ENCODE results near the gene VPS29. TPM values are rescaled to one million over a fixed set of nuclear protein-coding genes. Genes with fewer than 3 reads are reported as not detected.
"Not testable (repeated sequence)": the region's sequence is repeated elsewhere in the genome, so short reads cannot be mapped to it uniquely, and the experiment has no call there.

VPS29 gene
- total and polyA plus RNA-seq, 12 donors, result 83.7 to 175 (median 91.5) TPM

DNA sequence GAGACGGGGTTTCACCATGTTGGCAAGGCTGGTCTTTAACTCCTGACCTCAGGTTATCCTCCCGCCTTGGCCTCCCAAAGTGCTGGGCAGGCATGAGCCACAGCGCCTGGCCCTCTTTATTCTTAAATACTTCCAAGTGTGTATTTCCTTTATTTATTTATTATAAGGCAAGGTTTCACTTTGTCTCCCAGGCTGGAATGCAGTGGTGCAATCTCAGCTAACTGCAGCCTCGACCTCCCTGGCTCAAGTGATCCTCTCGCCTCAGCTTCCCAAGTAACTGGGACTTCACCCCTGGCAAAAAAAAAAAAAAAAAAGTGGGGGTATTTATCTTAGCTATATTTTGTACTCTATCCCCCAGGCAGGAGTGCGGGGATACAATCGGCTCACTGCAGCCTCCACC lies 26.5 kb downstream of the VPS29 start:
- no peaks in the 10 kb centered on the region for H3K4me1 ChIP-seq
- no peak for ATAC-seq
- H3K27ac ChIP-seq, result no peak overlapping the region
- TF ChIP-seq, protein P1, sequence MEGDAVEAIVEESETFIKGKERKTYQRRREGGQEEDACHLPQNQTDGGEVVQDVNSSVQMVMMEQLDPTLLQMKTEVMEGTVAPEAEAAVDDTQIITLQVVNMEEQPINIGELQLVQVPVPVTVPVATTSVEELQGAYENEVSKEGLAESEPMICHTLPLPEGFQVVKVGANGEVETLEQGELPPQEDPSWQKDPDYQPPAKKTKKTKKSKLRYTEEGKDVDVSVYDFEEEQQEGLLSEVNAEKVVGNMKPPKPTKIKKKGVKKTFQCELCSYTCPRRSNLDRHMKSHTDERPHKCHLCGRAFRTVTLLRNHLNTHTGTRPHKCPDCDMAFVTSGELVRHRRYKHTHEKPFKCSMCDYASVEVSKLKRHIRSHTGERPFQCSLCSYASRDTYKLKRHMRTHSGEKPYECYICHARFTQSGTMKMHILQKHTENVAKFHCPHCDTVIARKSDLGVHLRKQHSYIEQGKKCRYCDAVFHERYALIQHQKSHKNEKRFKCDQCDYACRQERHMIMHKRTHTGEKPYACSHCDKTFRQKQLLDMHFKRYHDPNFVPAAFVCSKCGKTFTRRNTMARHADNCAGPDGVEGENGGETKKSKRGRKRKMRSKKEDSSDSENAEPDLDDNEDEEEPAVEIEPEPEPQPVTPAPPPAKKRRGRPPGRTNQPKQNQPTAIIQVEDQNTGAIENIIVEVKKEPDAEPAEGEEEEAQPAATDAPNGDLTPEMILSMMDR (IDR thresholded peaks at IDR 0.05), result no peak
- 98 to 99% methylated on average over 7 of the region's 7 CpGs for WGBS, 2 donors
- H3K36me3 ChIP-seq, result peaks cover 0 to 15% (median 0%) of the 10 kb centered on the region in 9 donors
- no peaks in the 10 kb centered on the region for H3K27me3 ChIP-seq
- H3K9me3 ChIP-seq, result no peaks in the 10 kb centered on the region
- no peak overlapping the region for H3K4me3 ChIP-seq
- DNase-seq, result no peak
- intact Hi-C loops (cut with DNase I), result no loop called here

DNA sequence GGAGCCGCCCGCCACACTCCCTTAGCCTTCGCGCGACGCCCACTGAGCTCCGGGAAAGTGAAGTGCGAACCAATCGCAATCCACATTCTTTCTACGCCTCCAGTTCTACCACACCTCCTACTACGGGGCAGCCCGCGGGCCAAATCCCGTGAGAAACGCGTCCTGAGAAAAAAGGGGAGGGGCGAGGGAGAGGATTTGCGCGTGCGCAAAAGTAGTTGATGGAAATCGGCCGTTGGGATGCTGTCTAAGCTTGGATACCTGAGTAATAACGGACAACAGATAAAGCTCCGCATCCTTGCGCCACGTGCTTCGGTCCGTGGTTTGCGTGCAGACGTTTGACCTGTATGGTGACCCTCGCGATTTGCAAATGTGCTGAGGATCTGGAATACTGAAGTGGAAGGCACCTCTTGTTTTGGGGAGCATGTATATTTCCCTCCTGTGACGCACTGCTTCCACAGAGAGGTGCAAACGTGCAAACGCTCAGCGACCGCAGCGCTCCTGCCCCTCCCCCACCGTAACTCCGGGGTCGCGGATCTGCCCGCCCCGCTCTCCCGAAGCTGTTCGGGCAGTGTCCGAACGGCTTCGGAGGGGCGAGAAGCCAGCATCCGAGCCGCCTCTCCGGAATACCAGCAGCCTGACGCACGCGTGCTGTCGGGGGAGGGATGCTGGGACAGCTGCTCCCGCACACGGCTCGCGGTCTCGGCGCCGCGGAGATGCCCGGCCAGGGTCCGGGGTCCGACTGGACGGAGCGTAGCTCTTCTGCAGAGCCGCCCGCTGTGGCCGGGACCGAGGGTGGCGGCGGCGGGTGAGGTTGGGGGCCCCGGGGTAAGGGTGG lies 33.5 kb downstream of the VPS29 start, which contains the start of the genes FAM216A and GPN3:
Gene FAM216A (plus strand): TSS at position 632 of the 835 bp plus-strand sequence. CDS start 31 bp downstream, at position 663.
Gene GPN3 (minus strand): TSS at position 44 of the 835 bp plus-strand sequence. CDS start 54 bp downstream, outside the sequence.
- 0 to 1% methylated on average over 78 of the region's 78 CpGs for WGBS, 2 donors

DNA sequence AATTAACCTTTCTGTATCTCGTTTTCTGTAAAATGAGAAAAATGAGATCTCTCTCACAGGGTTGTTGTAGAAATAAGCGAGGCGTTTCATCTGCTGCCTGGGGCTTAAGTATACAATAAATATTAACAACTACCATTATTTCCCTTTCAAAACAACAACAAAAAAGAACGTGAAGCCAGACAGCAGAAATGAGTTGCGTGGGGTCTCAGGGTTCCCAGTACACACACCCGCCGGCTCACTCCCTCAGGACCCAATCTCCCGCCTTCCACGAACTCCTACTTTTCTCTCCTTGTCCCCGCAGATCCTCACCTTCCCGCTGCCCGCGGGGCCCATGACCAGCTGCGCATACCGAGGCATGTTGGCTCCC lies 34.1 kb downstream of the VPS29 start:
- intact Hi-C loops (cut with DNase I), result loop anchor here in 7 of 10 donors (2.0 to 10.0 kb wide), 6 partner anchors 33 to 417 kb away; partner anchors contain the start of genes RAD9B (in 6 of the 7) and VPS29 (in 6 of the 7)
- ATAC-seq (no peak), DNase-seq (no peak)
- Histone ChIP-seq H3K9me3 (no peaks in the 10 kb centered on the region), H3K4me1 (peaks cover 7 to 28% (median 24%) of the 10 kb centered on the region in 9 donors), H3K36me3 (peaks cover 0 to 24% (median 6%) of the 10 kb centered on the region in 9 donors), H3K27ac (peak overlapping the region in 8 of 10 donors; percentile 45 to 96 (median 87)), H3K27me3 (no peaks in the 10 kb centered on the region), H3K4me3 (peak overlapping the region; percentile 56 to 90 (median 77))
- TF ChIP-seq, protein P1 (IDR thresholded peaks at IDR 0.05), result no peak
- WGBS, 2 donors, result 0% methylated on average over 15 of the region's 15 CpGs

More for the DNA sequence above, 33.5 kb downstream of the VPS29 start, which contains the start of the genes FAM216A and GPN3:
- peaks cover 0 to 21% (median 6%) of the 10 kb centered on the region in 9 donors for H3K36me3 ChIP-seq
- intact Hi-C loops (cut with DNase I), result loop anchor here in 7 of 10 donors (2.0 to 10.0 kb wide), 6 partner anchors 32 to 416 kb away; partner anchors contain the start of genes RAD9B (in 6 of the 7) and VPS29 (in 6 of the 7)
- H3K27ac ChIP-seq, result peak within 1 kb of the TSS; percentile 62 to 96 (median 88)
- H3K4me3 ChIP-seq, result peak within 1 kb of the TSS; percentile 56 to 90 (median 77)
- peaks cover 7 to 28% (median 24%) of the 10 kb centered on the region in 9 donors for H3K4me1 ChIP-seq
- H3K9me3 ChIP-seq, result no peaks in the 10 kb centered on the region
- TF ChIP-seq, protein P1 (IDR thresholded peaks at IDR 0.05), result no peak
- peak; percentile 94 to 97 (median 96) for ATAC-seq
- peak; percentile 95 to 98 for DNase-seq
- H3K27me3 ChIP-seq, result no peaks in the 10 kb centered on the region

DNA sequence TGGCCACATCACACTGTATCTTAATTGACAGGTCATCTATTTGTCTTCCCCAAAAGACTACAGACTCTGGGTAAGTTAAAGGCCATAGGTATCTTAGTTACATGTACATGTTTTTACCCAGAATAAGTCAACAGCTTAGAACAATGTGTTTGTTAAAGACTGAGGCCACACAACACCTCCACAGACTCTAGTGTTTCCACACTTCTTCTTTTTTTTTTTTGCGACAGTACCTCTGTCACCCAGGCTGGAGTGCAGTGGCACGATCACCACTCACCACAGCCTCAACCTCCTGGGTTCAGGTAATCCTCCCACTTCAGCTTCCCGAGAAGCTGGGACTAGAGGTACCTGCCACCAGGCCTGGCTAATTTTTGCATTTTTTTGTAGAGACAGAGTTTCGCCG lies 35.1 kb downstream of the VPS29 start:
- intact Hi-C loops (cut with DNase I), result loop anchor here in 5 of 10 donors (5.0 to 10.0 kb wide), 4 partner anchors 36 to 418 kb away; partner anchors contain the start of genes RAD9B (in 5 of the 5) and VPS29 (in 5 of the 5)
- no peaks in the 10 kb centered on the region for H3K9me3 ChIP-seq
- TF ChIP-seq, protein P1 (IDR thresholded peaks at IDR 0.05), result no peak
- H3K4me3 ChIP-seq, result peak overlapping the region in 6 of 10 donors; percentile 61 to 90 (median 77)
- peaks cover 0 to 34% (median 6%) of the 10 kb centered on the region in 9 donors for H3K36me3 ChIP-seq
- 72 to 73% methylated on average over 5 of the region's 5 CpGs for WGBS, 2 donors
- no peak overlapping the region for H3K27ac ChIP-seq
- no peak for DNase-seq
- no peak for ATAC-seq
- peaks cover 7 to 28% (median 24%) of the 10 kb centered on the region in 9 donors for H3K4me1 ChIP-seq
- no peaks in the 10 kb centered on the region for H3K27me3 ChIP-seq

DNA sequence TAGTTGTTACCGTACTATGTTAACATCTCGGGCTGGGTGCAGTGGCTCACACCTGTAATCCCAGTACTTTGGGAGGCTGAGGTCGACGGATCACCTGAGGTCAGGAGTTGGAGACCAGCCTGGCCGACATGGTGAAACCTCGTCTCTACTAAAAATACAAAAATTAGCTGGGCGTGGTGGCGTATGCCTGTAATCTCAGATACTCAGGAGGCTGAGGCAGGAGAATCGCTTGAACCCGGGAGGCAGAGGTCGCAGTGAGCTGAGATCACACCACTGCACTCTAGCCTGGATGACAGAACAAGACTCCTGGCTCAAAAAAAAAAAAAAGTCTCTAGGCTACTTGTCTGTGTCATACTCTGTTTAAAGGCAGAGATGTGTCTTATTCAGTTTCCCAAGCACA lies 36.1 kb downstream of the VPS29 start:
- H3K4me1 ChIP-seq, result peaks cover 7 to 28% (median 24%) of the 10 kb centered on the region in 9 donors
- ATAC-seq, H3K4me3 ChIP-seq, H3K27me3 ChIP-seq, DNase-seq, H3K9me3 ChIP-seq, H3K27ac ChIP-seq: not testable (repeated sequence)
- 87 to 92% methylated on average over 11 of the region's 11 CpGs for WGBS, 2 donors
- peaks cover 0 to 44% (median 6%) of the 10 kb centered on the region in 9 donors for H3K36me3 ChIP-seq
- intact Hi-C loops (cut with DNase I), result loop anchor here in 5 of 10 donors (5.0 to 10.0 kb wide), 4 partner anchors 37 to 419 kb away; partner anchors contain the start of genes RAD9B (in 5 of the 5) and VPS29 (in 5 of the 5)

Data from heart right ventricle (tissue), 16 donors.